ENCODE data around the gene TIMM8A.
"Not testable (repeated sequence)": the region's sequence is repeated elsewhere in the genome, so short reads cannot be mapped to it uniquely, and the experiment has no call there.

TIMM8A gene

DNA sequence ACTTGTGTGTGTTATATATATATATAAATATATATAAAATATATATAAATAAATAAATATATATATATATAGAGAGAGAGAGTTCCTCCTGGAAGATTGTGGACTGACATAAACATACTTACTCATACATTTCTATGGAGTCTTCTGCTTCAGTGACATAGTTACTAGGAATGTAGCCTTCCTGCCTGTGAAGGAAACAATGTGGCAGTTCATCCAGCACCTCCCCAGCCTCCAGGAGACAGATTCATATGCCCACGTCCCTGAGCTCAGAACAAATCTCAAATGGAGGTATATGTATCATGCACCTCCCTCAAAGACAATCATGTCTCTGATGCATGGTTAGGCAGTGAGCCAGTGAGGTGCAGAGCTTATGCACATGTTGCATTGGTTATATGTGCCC is 11.4 kb upstream of the TIMM8A start:
- no peak for DNase-seq (ENCODE audit: low read depth)

DNA sequence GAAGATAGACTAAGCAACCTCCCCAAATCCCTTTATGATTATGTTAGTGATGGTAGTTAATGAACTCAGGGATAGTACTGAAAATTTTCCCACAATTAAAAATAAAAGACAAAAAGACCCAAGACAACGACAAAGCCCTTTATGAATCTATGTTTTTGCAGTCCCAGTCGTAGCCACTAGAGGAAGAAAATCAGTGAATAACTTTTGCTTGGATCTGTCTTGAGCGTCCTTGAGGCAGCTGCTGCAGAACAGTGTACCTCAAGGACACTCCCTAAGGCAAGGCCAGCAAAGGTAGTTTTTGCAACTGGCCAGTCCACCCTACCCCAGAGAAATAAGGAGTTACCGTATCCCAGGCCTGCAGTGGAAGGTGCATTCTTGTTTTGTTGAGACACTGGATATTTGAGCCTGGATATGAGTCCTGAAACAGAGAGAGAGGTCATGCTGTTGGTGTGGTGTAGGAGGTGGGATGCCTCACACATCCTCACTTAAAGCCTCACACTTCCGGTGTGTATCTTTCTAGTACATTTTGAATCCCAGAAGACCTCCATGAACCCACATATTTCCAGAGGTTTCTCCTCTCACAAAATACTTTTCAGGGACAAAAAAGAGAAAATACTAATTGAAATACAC is 8.7 kb upstream of the TIMM8A start:
- DNase-seq (ENCODE audit: low read depth) = no peak

GRCh38 chrX:101349193-101349562 is 636 bp upstream of the TIMM8A start:
- no peak for DNase-seq (ENCODE audit: low read depth)

DNA sequence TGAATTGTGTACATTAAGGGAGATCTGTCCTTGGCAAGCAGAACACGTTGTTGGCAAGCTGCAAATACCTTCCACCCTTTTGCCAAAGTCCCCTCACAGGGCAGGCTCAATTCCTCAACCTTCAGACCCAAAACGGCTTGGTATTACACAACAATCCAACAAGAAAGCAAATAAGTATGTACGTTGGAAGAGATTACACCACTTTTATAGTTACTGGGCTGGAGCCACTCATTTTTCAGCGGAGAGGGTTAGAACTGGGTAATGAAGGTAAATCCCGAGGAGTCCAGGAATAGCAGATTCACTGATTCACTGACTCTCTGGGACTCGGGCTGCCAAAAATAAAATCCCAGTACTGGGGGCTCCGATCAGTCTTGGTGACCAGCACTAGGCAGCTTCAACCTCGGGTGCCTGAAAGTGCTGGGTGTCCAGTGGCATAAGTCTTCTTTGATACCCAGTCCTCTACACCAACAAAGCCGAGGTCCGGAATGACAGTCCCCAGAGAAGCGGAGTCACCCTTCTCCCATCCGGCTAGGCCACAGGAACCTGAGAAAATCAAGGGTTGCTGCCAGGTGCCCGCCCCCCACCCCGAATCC is 587 bp downstream of the TIMM8A start:
- no peak for DNase-seq (ENCODE audit: low read depth)

GRCh38 chrX:101337776-101338271 is 10.7 kb downstream of the TIMM8A start:
- DNase-seq (ENCODE audit: low read depth) = no peak

- DNase-seq (ENCODE audit: low read depth) = not testable (repeated sequence)
Measured at GRCh38 chrX:101334310-101334709, 14.2 kb downstream of the TIMM8A start.

GRCh38 chrX:101326600-101326999 is 21.9 kb downstream of the TIMM8A start:
- DNase-seq (ENCODE audit: low read depth) = not testable (repeated sequence)

DNA sequence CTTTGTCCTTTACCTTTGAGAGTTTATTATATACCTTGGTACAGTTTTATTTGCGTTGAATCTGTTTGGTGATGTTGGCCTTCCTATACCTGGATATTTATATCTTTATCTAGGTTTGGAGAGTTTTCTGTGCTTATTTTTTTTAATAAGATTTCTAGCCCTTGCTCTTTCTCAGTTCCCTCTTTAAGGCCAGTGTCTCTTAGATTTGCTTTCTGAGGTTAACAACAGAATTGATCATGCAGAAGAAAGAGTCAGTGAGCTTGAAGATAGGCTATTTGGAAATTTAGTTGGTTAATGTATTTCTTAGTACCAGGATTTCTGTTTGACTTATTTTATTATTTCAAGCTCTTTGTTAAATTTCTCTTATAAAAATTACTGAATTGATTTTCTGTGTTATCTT is 44.8 kb downstream of the TIMM8A start:
- no peak for DNase-seq (ENCODE audit: low read depth)

Measured in stimulated activated CD8-positive, alpha-beta memory T cell treated with anti-CD3 and anti-CD28 coated beads, Interleukin-4, amount 100 ng/mL, for 24 hours (primary cell).